Left lung (tissue), 10 donors: ENCODE results near the gene EPB41L2. TPM values are rescaled to one million over a fixed set of nuclear protein-coding genes. Genes with fewer than 3 reads are reported as not detected.

Source experiments
- ATAC-seq: fragments of 200-7000 bp; cut with Tn5 transposase; one replicate; pipeline ENCODE4 v1.9.1; 2020; ENCODE audit warnings: moderate library complexity
- DNase-seq, 4 donors: peaks; one replicate each; pipeline ENCODE4 v3.0.0-alpha.2; 2013 to 2020
- H3K27ac ChIP-seq, 2 donors: fragments of 200-600 bp; sonication (generic) in 1 of 2; one replicate each; pipeline versions ENCODE4 v1.5.0 to v1.8.0; 2020 to 2021
- H3K27me3 ChIP-seq, 2 donors: fragments of 200-600 bp; sonication (generic) in 1 of 2; one replicate each; pipeline versions ENCODE4 v1.5.0 to v1.8.0; 2020 to 2021
- H3K36me3 ChIP-seq, 2 donors: fragments of 200-600 bp; sonication (generic) in 1 of 2; one replicate each; pipeline versions ENCODE4 v1.5.0 to v1.8.0; 2020 to 2021
- H3K4me1 ChIP-seq, 2 donors: fragments of 200-600 bp; one replicate each; pipeline ENCODE4 v1.8.0; 2021
- H3K4me3 ChIP-seq, 2 donors: fragments of 200-600 bp; sonication (generic) in 1 of 2; one replicate each; pipeline versions ENCODE4 v1.5.0 to v1.8.0; 2020 to 2021; ENCODE audit warnings: mild to moderate bottlenecking in 1 of 2
- H3K9me3 ChIP-seq, 2 donors: fragments of 200-600 bp; sonication (generic) in 1 of 2; one replicate each; pipeline versions ENCODE4 v1.5.0 to v1.8.0; 2020 to 2021
- CTCF ChIP-seq, 2 donors: fragments of 200-600 bp; sonication (generic) in 1 of 2; IDR thresholded peaks; one replicate each; pipeline versions ENCODE4 v1.5.0 to v1.8.0; 2021; ENCODE audit warnings: antibody characterized with exemption in 2 of 2
- intact Hi-C, 2 donors: fragments of 100-400 bp; cut with DNase I; formaldehyde crosslinking; loops; one replicate each; pipeline versions ENCODE4 v1.11.2 to v1.14.2; 2022
- polyA plus RNA-seq, 6 donors: library from polyadenylated mRNA; unstranded; fragments of 120-200 nt; gene quantifications; one replicate each; pipeline ENCODE4 v1.2.1, GENCODE V29; 2013; ENCODE audit not compliant: insufficient read length in 6 of 6
- total RNA-seq, 2 donors: library from RNA; stranded (reverse); fragmentation: NEBNext Ultra II Directional; extraction: Animal tissue kit (Norgen Biotek cat#: 25700); gene quantifications; one replicate each; pipeline ENCODE4 v1.2.1, GENCODE V29; 2021
- donor health status: DM: no; HTN: yes; CAD: no.
- donor health status: DM: no; HTN: no; CAD: no.

Gene EPB41L2
- total and polyA plus RNA-seq, 8 donors, result 91.3 to 277 (median 248) TPM

GRCh38 chr6:131038597-131039344 lies 24.3 kb downstream of the EPB41L2 start:
- DNase-seq (no peak), ATAC-seq (no peak)
- H3K27ac ChIP-seq, result no peak overlapping the region
- no peaks in the 10 kb centered on the region for H3K4me1 ChIP-seq
- H3K9me3 ChIP-seq, result no peaks in the 10 kb centered on the region
- H3K27me3 ChIP-seq, result no peaks in the 10 kb centered on the region
- no peaks in the 10 kb centered on the region for H3K36me3 ChIP-seq
- H3K4me3 ChIP-seq, result no peak overlapping the region
- intact Hi-C loops, result no loop called here
- TF ChIP-seq CTCF (IDR thresholded peaks at IDR 0.05), result no peak

- no peak overlapping the region for H3K4me3 ChIP-seq
- no peak overlapping the region for H3K27ac ChIP-seq
- H3K36me3 ChIP-seq, result no peaks in the 10 kb centered on the region
- TF ChIP-seq CTCF (IDR thresholded peaks at IDR 0.05), result no peak
- intact Hi-C loops, result no loop called here
- no peaks in the 10 kb centered on the region for H3K27me3 ChIP-seq
- ATAC-seq (no peak), DNase-seq (no peak)
- no peaks in the 10 kb centered on the region for H3K4me1 ChIP-seq
- no peaks in the 10 kb centered on the region for H3K9me3 ChIP-seq
These were observed 25.7 kb downstream of the EPB41L2 start for GRCh38 chr6:131037194-131037897.

- H3K4me1 ChIP-seq, result no peaks in the 10 kb centered on the region
- no peak for DNase-seq
- no peak overlapping the region for H3K27ac ChIP-seq
- ATAC-seq, result no peak
- intact Hi-C loops, result no loop called here
- no peak for TF ChIP-seq CTCF (IDR thresholded peaks at IDR 0.05)
- H3K9me3 ChIP-seq, result no peaks in the 10 kb centered on the region
- no peaks in the 10 kb centered on the region for H3K36me3 ChIP-seq
- no peak overlapping the region for H3K4me3 ChIP-seq
- no peaks in the 10 kb centered on the region for H3K27me3 ChIP-seq
These were observed 26.4 kb downstream of the EPB41L2 start for GRCh38 chr6:131036601-131037000.

- intact Hi-C loops, result no loop called here
- no peak overlapping the region for H3K27ac ChIP-seq
- H3K4me1 ChIP-seq, result no peaks in the 10 kb centered on the region
- H3K9me3 ChIP-seq, result no peaks in the 10 kb centered on the region
- no peaks in the 10 kb centered on the region for H3K36me3 ChIP-seq
- ATAC-seq (no peak), DNase-seq (no peak)
- TF ChIP-seq CTCF (IDR thresholded peaks at IDR 0.05), result no peak
- H3K27me3 ChIP-seq, result no peaks in the 10 kb centered on the region
- H3K4me3 ChIP-seq, result no peak overlapping the region
These were observed 26.9 kb downstream of the EPB41L2 start for GRCh38 chr6:131036143-131036542.

- ATAC-seq (no peak), DNase-seq (no peak)
- no peaks in the 10 kb centered on the region for H3K4me1 ChIP-seq
- TF ChIP-seq CTCF (IDR thresholded peaks at IDR 0.05), result no peak
- H3K27ac ChIP-seq, result no peak overlapping the region
- H3K36me3 ChIP-seq, result no peaks in the 10 kb centered on the region
- H3K27me3 ChIP-seq, result no peaks in the 10 kb centered on the region
- intact Hi-C loops, result no loop called here
- no peaks in the 10 kb centered on the region for H3K9me3 ChIP-seq
- no peak overlapping the region for H3K4me3 ChIP-seq
These were observed 27.5 kb downstream of the EPB41L2 start for GRCh38 chr6:131035582-131035981.
